ENCODE data around the gene STX18. TPM values are rescaled to one million over a fixed set of nuclear protein-coding genes. Genes with fewer than 3 reads are reported as not detected.

The STX18 gene
- total and polyA plus RNA-seq, 2 experiments from 2014 or later = 15.9 to 18.1 TPM

DNA sequence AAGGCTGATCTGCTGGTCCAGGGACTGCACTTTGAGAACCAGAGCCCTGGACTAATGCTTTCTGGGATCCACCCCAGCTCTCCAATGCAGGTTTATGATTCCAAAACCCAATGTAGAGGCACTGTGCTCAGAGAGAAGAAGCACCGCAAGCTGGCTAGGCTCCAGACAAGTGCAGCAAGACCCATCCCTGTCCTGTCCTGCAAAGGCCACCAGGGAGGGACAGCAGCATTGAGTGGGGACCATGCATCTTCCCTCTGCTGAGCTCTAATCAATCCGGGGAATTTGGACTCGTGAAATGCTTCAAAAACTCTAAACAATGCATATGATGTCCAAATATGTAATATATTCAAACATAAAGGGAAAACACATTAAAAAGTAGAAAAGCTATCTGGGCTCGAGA lies 165.8 kb downstream of the STX18 start:
- ATAC-seq (no peak; the same call in 2 of the 3 replicates), DNase-seq (ENCODE audit: low spot score) (no peak)
- Histone ChIP-seq H3K4me1 (ENCODE audit: insufficient read depth) (0 out of 2 replicates have a peak, but pooled peaks cover 8% of the 10 kb centered on the region), H2AFZ (no peak overlapping the region), H3K79me2 (replicated peaks; ENCODE audit: insufficient read depth) (no peaks in the 10 kb centered on the region), H3K9me2 (ENCODE audit: insufficient read depth) (no peaks in the 10 kb centered on the region), H3K4me2 (no peak overlapping the region), H3F3A (replicated peaks; ENCODE audit: low read depth) (no peaks in the 10 kb centered on the region), H3K36me3 (ENCODE audit: insufficient read depth) (no peaks in the 10 kb centered on the region), H3K27ac (ENCODE audit: low read depth) (no peak overlapping the region), H4K20me1 (replicated peaks; ENCODE audit: insufficient read depth) (no peaks in the 10 kb centered on the region), H3K4me3 (no peak overlapping the region), H3K27me3 (ENCODE audit: insufficient read depth) (no peaks in the 10 kb centered on the region)
- Mint-ChIP-seq H3K27me3 (ENCODE audit: insufficient read depth, low read depth, poor library complexity) (peaks cover 4% of the 10 kb centered on the region), H3K4me3 (no peak overlapping the region), H3K36me3 (ENCODE audit: low read depth) (no peaks in the 10 kb centered on the region), H3K27ac (no peak overlapping the region), H3K4me1 (peaks cover 13% of the 10 kb centered on the region), H3K9me3 (peaks cover 6% of the 10 kb centered on the region)
- TF ChIP-seq CTCF (conservative IDR thresholded peaks at IDR 0.05; ENCODE audit: low read depth in 2 of 2) (no peak), JUNB (IDR thresholded peaks at IDR 0.05; ENCODE audit: unreplicated experiment) (no peak), EZH2phosphoT487 (IDR thresholded peaks at IDR 0.05; ENCODE audit: unreplicated experiment) (no peak)
- TF ChIP-seq, protein P1, sequence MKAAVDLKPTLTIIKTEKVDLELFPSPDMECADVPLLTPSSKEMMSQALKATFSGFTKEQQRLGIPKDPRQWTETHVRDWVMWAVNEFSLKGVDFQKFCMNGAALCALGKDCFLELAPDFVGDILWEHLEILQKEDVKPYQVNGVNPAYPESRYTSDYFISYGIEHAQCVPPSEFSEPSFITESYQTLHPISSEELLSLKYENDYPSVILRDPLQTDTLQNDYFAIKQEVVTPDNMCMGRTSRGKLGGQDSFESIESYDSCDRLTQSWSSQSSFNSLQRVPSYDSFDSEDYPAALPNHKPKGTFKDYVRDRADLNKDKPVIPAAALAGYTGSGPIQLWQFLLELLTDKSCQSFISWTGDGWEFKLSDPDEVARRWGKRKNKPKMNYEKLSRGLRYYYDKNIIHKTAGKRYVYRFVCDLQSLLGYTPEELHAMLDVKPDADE (IDR thresholded peaks at IDR 0.05) = no peak

DNA sequence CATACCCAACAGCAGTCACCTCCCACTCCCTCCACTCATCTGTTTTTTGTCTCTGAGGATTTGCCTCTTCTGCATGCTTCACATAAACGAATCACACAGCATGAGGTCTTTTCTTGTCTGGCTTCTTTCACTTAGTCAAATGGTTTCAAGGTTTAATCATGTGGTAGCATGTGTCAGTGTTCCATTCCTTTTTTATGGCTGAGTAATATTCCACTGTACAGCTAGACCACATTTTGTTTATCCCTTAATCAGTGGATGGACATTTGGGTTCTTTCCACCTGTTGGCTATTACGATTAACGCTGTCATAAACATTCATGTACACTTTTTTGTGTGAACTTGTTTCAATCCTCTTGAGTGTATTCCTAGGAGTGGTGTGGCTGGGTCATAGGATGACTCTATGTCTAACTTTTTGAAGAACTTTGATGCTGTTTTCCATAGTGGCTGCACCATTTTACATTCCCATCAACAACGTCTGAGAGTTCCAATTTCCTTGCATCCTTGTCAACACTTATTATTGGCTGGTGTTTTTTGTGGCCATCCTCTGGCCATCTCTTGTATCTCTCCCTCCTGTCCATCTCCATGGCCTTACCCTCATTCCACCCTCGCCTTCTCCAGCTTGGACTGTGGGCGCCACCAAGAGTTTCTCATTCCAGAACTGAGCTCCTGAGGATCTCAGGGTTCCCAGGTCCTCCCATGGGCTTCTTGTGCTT lies 167.3 kb downstream of the STX18 start:
- Mint-ChIP-seq H3K9me3 (peaks cover 6% of the 10 kb centered on the region), H3K4me1 (peaks cover 3% of the 10 kb centered on the region), H3K27me3 (ENCODE audit: insufficient read depth, low read depth, poor library complexity) (no peaks in the 10 kb centered on the region), H3K36me3 (ENCODE audit: low read depth) (no peaks in the 10 kb centered on the region), H3K27ac (no peak overlapping the region), H3K4me3 (no peak overlapping the region)
- Histone ChIP-seq H3K9me2 (ENCODE audit: insufficient read depth) (no peaks in the 10 kb centered on the region), H3K4me1 (ENCODE audit: insufficient read depth) (no peaks in the 10 kb centered on the region), H3K36me3 (ENCODE audit: insufficient read depth) (no peaks in the 10 kb centered on the region), H3K4me3 (no peak overlapping the region), H3K79me2 (replicated peaks; ENCODE audit: insufficient read depth) (no peaks in the 10 kb centered on the region), H3K27me3 (ENCODE audit: insufficient read depth) (no peaks in the 10 kb centered on the region), H3K4me2 (no peak overlapping the region), H3F3A (replicated peaks; ENCODE audit: low read depth) (no peaks in the 10 kb centered on the region), H4K20me1 (replicated peaks; ENCODE audit: insufficient read depth) (no peaks in the 10 kb centered on the region), H2AFZ (no peak overlapping the region), H3K27ac (ENCODE audit: low read depth) (no peak overlapping the region)
- no peak for DNase-seq (ENCODE audit: low spot score)
- ATAC-seq = no peak
- TF ChIP-seq, protein P1 (IDR thresholded peaks at IDR 0.05) = no peak
- TF ChIP-seq EZH2phosphoT487 (IDR thresholded peaks at IDR 0.05; ENCODE audit: unreplicated experiment) = no peak
- no peak for TF ChIP-seq ZNF331 (CRISPR knock-in tag; IDR thresholded peaks at IDR 0.05; ENCODE audit: low read depth)
- TF ChIP-seq ZNF462 (CRISPR knock-in tag; IDR thresholded peaks at IDR 0.05) = no peak
- TF ChIP-seq EZH2 (IDR thresholded peaks at IDR 0.05; ENCODE audit: low read depth, unreplicated experiment) = no peak
- no peak for TF ChIP-seq JUNB (IDR thresholded peaks at IDR 0.05; ENCODE audit: unreplicated experiment)
- no peak for TF ChIP-seq NANOG (IDR thresholded peaks at IDR 0.05; ENCODE audit: borderline replicate concordance)
- no peak for TF ChIP-seq STAT1 (IDR thresholded peaks at IDR 0.05; ENCODE audit: unreplicated experiment)
- no peak for TF ChIP-seq CREB1 (CRISPR knock-in tag; IDR thresholded peaks at IDR 0.05; ENCODE audit: low read depth)
